MM.1S (cell line): ENCODE measurements around the gene DNAH11.

Experiments used
- DNase-seq: peaks from one replicate; pipeline ENCODE4 v3.0.0-alpha.2; 2015
- H2AFZ ChIP-seq: fragments of 300-600 bp; sonication (generic); 2 replicates; pipeline ENCODE4 v1.6.0; 2016; ENCODE audit warnings: antibody characterized with exemption, low read length
- H3F3A ChIP-seq: fragments of 300-600 bp; sonication (generic); 2 replicates; pipeline ENCODE4 v1.6.1; 2016; ENCODE audit warnings: mild to moderate bottlenecking, antibody characterized with exemption, low read length, moderate library complexity, mixed read lengths; ENCODE audit not compliant: insufficient read depth
- H3K27ac ChIP-seq: fragments of 300-600 bp; sonication (generic); 2 replicates; pipeline ENCODE4 v1.5.1; 2016; ENCODE audit warnings: mild to moderate bottlenecking, low read length
- H3K27me3 ChIP-seq: fragments of 300-600 bp; sonication (generic); replicated peaks from 2 replicates; pipeline ENCODE4 v1.6.0; 2016; ENCODE audit warnings: low read length; ENCODE audit not compliant: insufficient read depth
- H3K36me3 ChIP-seq: fragments of 300-600 bp; sonication (generic); replicated peaks from 2 replicates; pipeline ENCODE4 v1.6.1; 2016; ENCODE audit warnings: mild to moderate bottlenecking, low read length, mixed read lengths; ENCODE audit not compliant: insufficient read depth
- H3K4me1 ChIP-seq: fragments of 300-600 bp; sonication (generic); 2 replicates; pipeline ENCODE4 v1.6.1; 2016; ENCODE audit warnings: low read length, mixed read lengths
- H3K4me2 ChIP-seq: fragments of 300-600 bp; sonication (generic); 2 replicates; pipeline ENCODE4 v1.6.0; 2016; ENCODE audit warnings: low read depth, low read length
- H3K4me3 ChIP-seq: fragments of 300-600 bp; sonication (generic); 2 replicates; pipeline ENCODE4 v1.5.1; 2016; ENCODE audit warnings: low read length, mixed read lengths
- H3K79me2 ChIP-seq: fragments of 300-600 bp; sonication (generic); 2 replicates; pipeline ENCODE4 v1.6.1; 2016; ENCODE audit warnings: mixed run types, low read length, mixed read lengths
- H3K9ac ChIP-seq: fragments of 300-600 bp; sonication (generic); 2 replicates; pipeline ENCODE4 v1.6.1; 2016; ENCODE audit warnings: low read length, mixed read lengths
- H3K9me2 ChIP-seq: fragments of 300-600 bp; sonication (generic); replicated peaks from 2 replicates; pipeline ENCODE4 v1.6.1; 2016; ENCODE audit warnings: mild to moderate bottlenecking, low read length, mixed read lengths; ENCODE audit not compliant: insufficient read depth
- H3K9me3 ChIP-seq: fragments of 300-600 bp; sonication (generic); replicated peaks from 2 replicates; pipeline ENCODE4 v1.6.1; 2016; ENCODE audit warnings: mild to moderate bottlenecking, low read length, mixed read lengths; ENCODE audit not compliant: insufficient read depth
- H4K20me1 ChIP-seq: fragments of 300-600 bp; sonication (generic); 2 replicates; pipeline ENCODE4 v1.6.1; 2016; ENCODE audit warnings: mild to moderate bottlenecking, low read length, moderate library complexity, mixed read lengths; ENCODE audit not compliant: insufficient read depth
- EZH2 ChIP-seq: fragments of 300-600 bp; sonication (generic); optimal IDR thresholded peaks from 2 replicates; pipeline ENCODE3; 2017; ENCODE audit warnings: low read depth, mild to moderate bottlenecking, antibody characterized with exemption, low read length, mixed read lengths
- EZH2phosphoT487 ChIP-seq: fragments of 300-600 bp; sonication (generic); IDR thresholded peaks from 2 replicates; pipeline ENCODE4 v1.6.1; 2018; ENCODE audit warnings: antibody characterized with exemption, low read length
- TF ChIP-seq, protein P1 (sequence below): fragments of 300-600 bp; sonication (generic); IDR thresholded peaks from 2 replicates; pipeline ENCODE4 v1.5.1; 2016; ENCODE audit warnings: antibody characterized with exemption, low read length, mixed read lengths

DNAH11 gene

GRCh38 chr7:21753071-21753470, 210.2 kb downstream of the DNAH11 start:
- no peaks in the 10 kb centered on the region for H3K36me3 ChIP-seq
- no peaks in the 10 kb centered on the region for H3K9me3 ChIP-seq
- no peak overlapping the region for H3K27ac ChIP-seq
- no peaks in the 10 kb centered on the region for H3K4me1 ChIP-seq
- H3K9ac ChIP-seq, result no peak overlapping the region
- H3K4me2 ChIP-seq, result no peak overlapping the region
- H3K27me3 ChIP-seq, result no peaks in the 10 kb centered on the region
- no peaks in the 10 kb centered on the region for H4K20me1 ChIP-seq
- no peaks in the 10 kb centered on the region for H3F3A ChIP-seq
- TF ChIP-seq EZH2phosphoT487 (no peak), EZH2 (no peak)
- TF ChIP-seq, protein P1, sequence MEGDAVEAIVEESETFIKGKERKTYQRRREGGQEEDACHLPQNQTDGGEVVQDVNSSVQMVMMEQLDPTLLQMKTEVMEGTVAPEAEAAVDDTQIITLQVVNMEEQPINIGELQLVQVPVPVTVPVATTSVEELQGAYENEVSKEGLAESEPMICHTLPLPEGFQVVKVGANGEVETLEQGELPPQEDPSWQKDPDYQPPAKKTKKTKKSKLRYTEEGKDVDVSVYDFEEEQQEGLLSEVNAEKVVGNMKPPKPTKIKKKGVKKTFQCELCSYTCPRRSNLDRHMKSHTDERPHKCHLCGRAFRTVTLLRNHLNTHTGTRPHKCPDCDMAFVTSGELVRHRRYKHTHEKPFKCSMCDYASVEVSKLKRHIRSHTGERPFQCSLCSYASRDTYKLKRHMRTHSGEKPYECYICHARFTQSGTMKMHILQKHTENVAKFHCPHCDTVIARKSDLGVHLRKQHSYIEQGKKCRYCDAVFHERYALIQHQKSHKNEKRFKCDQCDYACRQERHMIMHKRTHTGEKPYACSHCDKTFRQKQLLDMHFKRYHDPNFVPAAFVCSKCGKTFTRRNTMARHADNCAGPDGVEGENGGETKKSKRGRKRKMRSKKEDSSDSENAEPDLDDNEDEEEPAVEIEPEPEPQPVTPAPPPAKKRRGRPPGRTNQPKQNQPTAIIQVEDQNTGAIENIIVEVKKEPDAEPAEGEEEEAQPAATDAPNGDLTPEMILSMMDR, result no peak
- H3K9me2 ChIP-seq, result no peaks in the 10 kb centered on the region
- no peak overlapping the region for H3K4me3 ChIP-seq
- H2AFZ ChIP-seq, result no peak overlapping the region
- H3K79me2 ChIP-seq, result no peaks in the 10 kb centered on the region
- no peak for DNase-seq

DNA sequence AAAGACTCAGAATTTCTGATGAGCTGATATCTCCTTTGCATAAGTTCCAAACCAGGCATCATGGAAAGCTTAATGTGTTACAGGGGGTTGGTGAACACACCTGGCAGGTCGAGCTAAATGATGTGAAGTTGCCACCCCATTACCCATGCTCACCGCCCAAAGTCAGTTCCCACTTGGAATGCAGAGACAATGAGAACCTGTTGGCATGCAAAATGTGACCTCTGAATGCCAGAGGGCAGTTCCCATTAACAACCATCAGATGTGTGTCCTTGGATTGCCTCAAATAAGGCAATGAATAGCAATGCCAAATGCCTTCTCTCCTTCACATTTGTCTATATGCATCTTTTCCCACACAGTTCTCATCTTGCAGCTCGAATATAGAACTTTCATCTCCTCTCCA, 212.1 kb downstream of the DNAH11 start:
- Histone ChIP-seq H3K27ac (no peak overlapping the region), H3K9me3 (no peaks in the 10 kb centered on the region), H3K4me1 (no peaks in the 10 kb centered on the region), H3K79me2 (no peaks in the 10 kb centered on the region), H3K36me3 (no peaks in the 10 kb centered on the region), H3F3A (no peaks in the 10 kb centered on the region), H3K9me2 (no peaks in the 10 kb centered on the region), H4K20me1 (no peaks in the 10 kb centered on the region; the same call in 1 of the 2 replicates), H2AFZ (no peak overlapping the region), H3K9ac (no peak overlapping the region), H3K4me2 (no peak overlapping the region), H3K27me3 (no peaks in the 10 kb centered on the region), H3K4me3 (no peak overlapping the region)
- no peak for DNase-seq
- TF ChIP-seq EZH2phosphoT487 (no peak), EZH2 (no peak)
- TF ChIP-seq, protein P1, result no peak

- H3K79me2 ChIP-seq, result no peaks in the 10 kb centered on the region
- H3K9ac ChIP-seq, result no peak overlapping the region
- H3K4me1 ChIP-seq, result no peaks in the 10 kb centered on the region
- no peaks in the 10 kb centered on the region; the same call in 1 of the 2 replicates for H4K20me1 ChIP-seq
- no peaks in the 10 kb centered on the region for H3K9me3 ChIP-seq
- H3F3A ChIP-seq, result no peaks in the 10 kb centered on the region
- H3K36me3 ChIP-seq, result no peaks in the 10 kb centered on the region
- no peak for DNase-seq
- no peak overlapping the region for H3K4me2 ChIP-seq
- H3K9me2 ChIP-seq, result no peaks in the 10 kb centered on the region
- no peak for TF ChIP-seq EZH2
- TF ChIP-seq, protein P1, result no peak
- no peak overlapping the region for H3K27ac ChIP-seq
- H3K27me3 ChIP-seq, result no peaks in the 10 kb centered on the region
- H3K4me3 ChIP-seq, result no peak overlapping the region
- H2AFZ ChIP-seq, result no peak overlapping the region
These were observed 214.9 kb downstream of the DNAH11 start for GRCh38 chr7:21757537-21758282.
